Activated naive CD8-positive, alpha-beta T cell treated with anti-CD3 and anti-CD28 coated beads for 36 hours (primary cell): ENCODE results near the gene RDH5. TPM values are rescaled to one million over a fixed set of nuclear protein-coding genes. Genes with fewer than 3 reads are reported as not detected.
A peak's percentile ranks its signal among the peaks of the same experiment; 100 is the strongest.

Experiments
- DNase-seq: peaks from one replicate; pipeline ENCODE4 v3.0.0; 2021
- H3K27ac Mint-ChIP-seq: one replicate; pipeline ENCODE4 v1.8.0; 2022; ENCODE audit warnings: mild to moderate bottlenecking, moderate library complexity, mixed read lengths
- H3K27me3 Mint-ChIP-seq: one replicate; pipeline ENCODE4 v1.8.0; 2022; ENCODE audit warnings: mild to moderate bottlenecking, mixed read lengths
- H3K36me3 Mint-ChIP-seq: one replicate; pipeline ENCODE4 v1.8.0; 2021; ENCODE audit warnings: mild to moderate bottlenecking, mixed read lengths
- H3K4me1 Mint-ChIP-seq: one replicate; pipeline ENCODE4 v1.8.0; 2021; ENCODE audit warnings: mixed read lengths
- H3K4me3 Mint-ChIP-seq: one replicate; pipeline ENCODE4 v1.8.0; 2022; ENCODE audit warnings: mild to moderate bottlenecking, moderate library complexity, mixed read lengths
- H3K9me3 Mint-ChIP-seq: one replicate; pipeline ENCODE4 v1.8.0; 2022; ENCODE audit warnings: mixed read lengths
- total RNA-seq, 2 experiments: library from RNA; stranded (reverse); gene quantifications; one replicate each; pipeline ENCODE4 v1.2.3, GENCODE V29; 2021

The RDH5 gene
- total RNA-seq, 2 experiments from 2014 or later = 4.2 to 6.7 TPM

- H3K27ac Mint-ChIP-seq = peak overlapping the region; percentile 93
- DNase-seq = no peak
- H3K27me3 Mint-ChIP-seq = peaks cover 7% of the 10 kb centered on the region
- peaks cover 4% of the 10 kb centered on the region for H3K36me3 Mint-ChIP-seq
- H3K9me3 Mint-ChIP-seq = no peaks in the 10 kb centered on the region
- peak overlapping the region; percentile 92 for H3K4me3 Mint-ChIP-seq
- peaks cover 26% of the 10 kb centered on the region for H3K4me1 Mint-ChIP-seq
These were observed 4.9 kb upstream of the RDH5 start for GRCh38 chr12:55715169-55715764.

GRCh38 chr12:55715833-55716581 is 4.2 kb upstream of the RDH5 start, which contains the start of gene BLOC1S1:
Gene BLOC1S1 (plus strand): TSS chr12:55716046. CDS start chr12:55716052, 6 bp downstream.
- H3K4me3 Mint-ChIP-seq = peak within 1 kb of the TSS; percentile 92
- DNase-seq = peak; percentile 95
- peaks cover 30% of the 10 kb centered on the region for H3K4me1 Mint-ChIP-seq
- H3K27me3 Mint-ChIP-seq = peaks cover 7% of the 10 kb centered on the region
- no peaks in the 10 kb centered on the region for H3K9me3 Mint-ChIP-seq
- peak within 1 kb of the TSS; percentile 93 for H3K27ac Mint-ChIP-seq
- peaks cover 4% of the 10 kb centered on the region for H3K36me3 Mint-ChIP-seq

- H3K4me1 Mint-ChIP-seq = peaks cover 30% of the 10 kb centered on the region
- DNase-seq = no peak
- peaks cover 4% of the 10 kb centered on the region for H3K36me3 Mint-ChIP-seq
- H3K27ac Mint-ChIP-seq = peak overlapping the region; percentile 93
- no peaks in the 10 kb centered on the region for H3K9me3 Mint-ChIP-seq
- peaks cover 7% of the 10 kb centered on the region for H3K27me3 Mint-ChIP-seq
- H3K4me3 Mint-ChIP-seq = peak overlapping the region; percentile 92
These were observed 3.6 kb upstream of the RDH5 start for GRCh38 chr12:55716582-55716957.

- no peak for DNase-seq
- Mint-ChIP-seq H3K27me3 (peaks cover 7% of the 10 kb centered on the region), H3K4me1 (peaks cover 30% of the 10 kb centered on the region), H3K36me3 (peaks cover 4% of the 10 kb centered on the region), H3K4me3 (peak overlapping the region; percentile 92), H3K27ac (peak overlapping the region; percentile 93), H3K9me3 (no peaks in the 10 kb centered on the region)
These were observed 2.9 kb upstream of the RDH5 start for GRCh38 chr12:55717011-55718007.

- peak overlapping the region; percentile 7 for H3K27ac Mint-ChIP-seq
- no peaks in the 10 kb centered on the region for H3K9me3 Mint-ChIP-seq
- peak overlapping the region; percentile 92 for H3K4me3 Mint-ChIP-seq
- peaks cover 7% of the 10 kb centered on the region for H3K27me3 Mint-ChIP-seq
- peaks cover 4% of the 10 kb centered on the region for H3K36me3 Mint-ChIP-seq
- DNase-seq = no peak
- peaks cover 30% of the 10 kb centered on the region for H3K4me1 Mint-ChIP-seq
These were observed 2.2 kb upstream of the RDH5 start for GRCh38 chr12:55718015-55718414.

GRCh38 chr12:55718624-55719275 is 1.4 kb upstream of the RDH5 start:
- Mint-ChIP-seq H3K9me3 (no peaks in the 10 kb centered on the region), H3K27me3 (peaks cover 7% of the 10 kb centered on the region)
- DNase-seq = no peak

GRCh38 chr12:55719371-55719770 is 822 bp upstream of the RDH5 start:
- DNase-seq = no peak
- peaks cover 30% of the 10 kb centered on the region for H3K4me1 Mint-ChIP-seq
- no peak overlapping the region for H3K4me3 Mint-ChIP-seq
- no peaks in the 10 kb centered on the region for H3K9me3 Mint-ChIP-seq
- H3K36me3 Mint-ChIP-seq = peaks cover 4% of the 10 kb centered on the region
- H3K27ac Mint-ChIP-seq = no peak overlapping the region
- peaks cover 7% of the 10 kb centered on the region for H3K27me3 Mint-ChIP-seq

More at GRCh38 chr12:55718624-55719275, 1.4 kb upstream of the RDH5 start:
- Mint-ChIP-seq H3K4me1 (peaks cover 30% of the 10 kb centered on the region), H3K27ac (no peak overlapping the region), H3K36me3 (peaks cover 4% of the 10 kb centered on the region), H3K4me3 (no peak overlapping the region)

GRCh38 chr12:55720894-55721444 is 776 bp downstream of the RDH5 start:
- no peak for DNase-seq
- Mint-ChIP-seq H3K9me3 (no peaks in the 10 kb centered on the region), H3K36me3 (peaks cover under 1% of the 10 kb centered on the region), H3K27ac (no peak overlapping the region), H3K4me1 (peaks cover 30% of the 10 kb centered on the region), H3K27me3 (peaks cover 2% of the 10 kb centered on the region), H3K4me3 (no peak overlapping the region)

- no peak overlapping the region for H3K27ac Mint-ChIP-seq
- peaks cover 34% of the 10 kb centered on the region for H3K4me1 Mint-ChIP-seq
- no peaks in the 10 kb centered on the region for H3K9me3 Mint-ChIP-seq
- no peak overlapping the region for H3K4me3 Mint-ChIP-seq
- H3K27me3 Mint-ChIP-seq = no peaks in the 10 kb centered on the region
- no peak for DNase-seq
- H3K36me3 Mint-ChIP-seq = no peaks in the 10 kb centered on the region
These were observed 1.5 kb downstream of the RDH5 start for GRCh38 chr12:55721601-55722213.

GRCh38 chr12:55722948-55723347 is 2.8 kb downstream of the RDH5 start:
- Mint-ChIP-seq H3K36me3 (no peaks in the 10 kb centered on the region), H3K4me3 (no peak overlapping the region), H3K9me3 (no peaks in the 10 kb centered on the region), H3K4me1 (peaks cover 32% of the 10 kb centered on the region), H3K27ac (no peak overlapping the region), H3K27me3 (no peaks in the 10 kb centered on the region)
- DNase-seq = no peak

- no peaks in the 10 kb centered on the region for H3K9me3 Mint-ChIP-seq
- no peaks in the 10 kb centered on the region for H3K36me3 Mint-ChIP-seq
- no peaks in the 10 kb centered on the region for H3K27me3 Mint-ChIP-seq
- no peak overlapping the region for H3K27ac Mint-ChIP-seq
- H3K4me3 Mint-ChIP-seq = no peak overlapping the region
- peaks cover 26% of the 10 kb centered on the region for H3K4me1 Mint-ChIP-seq
- DNase-seq = no peak
These were observed 3.5 kb downstream of the RDH5 start for GRCh38 chr12:55723516-55724225.

GRCh38 chr12:55724226-55724939 is 4.2 kb downstream of the RDH5 start:
- Mint-ChIP-seq H3K4me1 (peaks cover 25% of the 10 kb centered on the region), H3K4me3 (no peak overlapping the region), H3K27ac (no peak overlapping the region), H3K9me3 (no peaks in the 10 kb centered on the region), H3K36me3 (no peaks in the 10 kb centered on the region), H3K27me3 (no peaks in the 10 kb centered on the region)
- DNase-seq = peak; percentile 64

- Mint-ChIP-seq H3K4me3 (no peak overlapping the region), H3K9me3 (no peaks in the 10 kb centered on the region), H3K4me1 (peaks cover 24% of the 10 kb centered on the region), H3K27me3 (no peaks in the 10 kb centered on the region), H3K36me3 (no peaks in the 10 kb centered on the region), H3K27ac (no peak overlapping the region)
- no peak for DNase-seq
These were observed 4.7 kb downstream of the RDH5 start for GRCh38 chr12:55724940-55725309.
